ENCODE data around the gene NSUN4. TPM values are rescaled to one million over a fixed set of nuclear protein-coding genes. Genes with fewer than 3 reads are reported as not detected.

Gene NSUN4
- total and polyA plus RNA-seq, 2 of the 13 experiments (the other 11 are each of a cell fraction or from before 2014, with no cell fraction given): 21.5 to 23.5 TPM

DNA sequence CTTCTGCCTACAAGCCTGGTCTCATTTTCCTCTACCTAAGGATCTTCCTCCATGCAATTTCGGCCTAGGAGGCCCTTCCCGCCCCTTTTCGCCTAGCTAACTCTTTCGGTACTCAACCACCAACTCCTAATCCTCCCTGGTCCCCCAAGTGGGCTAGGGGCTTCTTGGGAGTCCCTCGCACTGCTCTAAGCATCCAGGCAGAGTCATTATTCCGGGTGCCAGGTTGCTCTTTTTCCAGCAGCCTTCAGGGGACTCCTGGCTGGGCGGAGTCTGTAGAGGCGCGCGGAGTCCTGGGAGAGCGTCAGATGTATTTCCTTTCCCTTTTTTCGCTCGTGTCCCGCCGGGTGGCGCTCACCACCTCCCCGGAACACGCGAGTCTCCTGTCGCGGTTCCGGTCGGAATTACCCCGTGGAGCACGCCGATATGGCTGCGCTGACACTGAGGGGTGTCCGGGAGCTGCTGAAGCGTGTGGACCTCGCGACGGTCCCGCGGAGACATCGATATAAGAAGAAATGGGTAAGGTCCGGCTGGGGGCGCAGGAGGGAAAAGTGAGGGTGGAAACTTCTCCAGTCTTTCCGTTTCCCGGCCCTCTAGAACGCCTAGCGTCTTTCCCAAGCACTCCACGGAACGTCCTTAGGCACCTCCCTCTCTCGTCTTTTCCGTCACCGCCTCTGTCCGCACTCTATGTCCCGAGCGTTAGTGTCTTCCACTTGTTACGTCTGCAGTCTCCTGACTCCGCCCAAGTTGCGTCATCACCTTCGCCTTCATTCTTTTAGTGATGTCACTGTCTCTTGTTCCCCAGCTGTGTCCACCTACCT lies at the start of gene NSUN4 (continued):
- TF ChIP-seq, protein P1, sequence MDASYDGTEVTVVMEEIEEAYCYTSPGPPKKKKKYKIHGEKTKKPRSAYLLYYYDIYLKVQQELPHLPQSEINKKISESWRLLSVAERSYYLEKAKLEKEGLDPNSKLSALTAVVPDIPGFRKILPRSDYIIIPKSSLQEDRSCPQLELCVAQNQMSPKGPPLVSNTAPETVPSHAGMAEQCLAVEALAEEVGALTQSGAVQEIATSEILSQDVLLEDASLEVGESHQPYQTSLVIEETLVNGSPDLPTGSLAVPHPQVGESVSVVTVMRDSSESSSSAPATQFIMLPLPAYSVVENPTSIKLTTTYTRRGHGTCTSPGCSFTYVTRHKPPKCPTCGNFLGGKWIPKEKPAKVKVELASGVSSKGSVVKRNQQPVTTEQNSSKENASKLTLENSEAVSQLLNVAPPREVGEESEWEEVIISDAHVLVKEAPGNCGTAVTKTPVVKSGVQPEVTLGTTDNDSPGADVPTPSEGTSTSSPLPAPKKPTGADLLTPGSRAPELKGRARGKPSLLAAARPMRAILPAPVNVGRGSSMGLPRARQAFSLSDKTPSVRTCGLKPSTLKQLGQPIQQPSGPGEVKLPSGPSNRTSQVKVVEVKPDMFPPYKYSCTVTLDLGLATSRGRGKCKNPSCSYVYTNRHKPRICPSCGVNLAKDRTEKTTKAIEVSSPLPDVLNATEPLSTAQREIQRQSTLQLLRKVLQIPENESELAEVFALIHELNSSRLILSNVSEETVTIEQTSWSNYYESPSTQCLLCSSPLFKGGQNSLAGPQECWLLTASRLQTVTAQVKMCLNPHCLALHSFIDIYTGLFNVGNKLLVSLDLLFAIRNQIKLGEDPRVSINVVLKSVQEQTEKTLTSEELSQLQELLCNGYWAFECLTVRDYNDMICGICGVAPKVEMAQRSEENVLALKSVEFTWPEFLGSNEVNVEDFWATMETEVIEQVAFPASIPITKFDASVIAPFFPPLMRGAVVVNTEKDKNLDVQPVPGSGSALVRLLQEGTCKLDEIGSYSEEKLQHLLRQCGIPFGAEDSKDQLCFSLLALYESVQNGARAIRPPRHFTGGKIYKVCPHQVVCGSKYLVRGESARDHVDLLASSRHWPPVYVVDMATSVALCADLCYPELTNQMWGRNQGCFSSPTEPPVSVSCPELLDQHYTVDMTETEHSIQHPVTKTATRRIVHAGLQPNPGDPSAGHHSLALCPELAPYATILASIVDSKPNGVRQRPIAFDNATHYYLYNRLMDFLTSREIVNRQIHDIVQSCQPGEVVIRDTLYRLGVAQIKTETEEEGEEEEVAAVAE (CRISPR knock-in tag; IDR thresholded peaks at IDR 0.05; ENCODE audit: borderline replicate concordance): 0 out of 2 replicates have a peak, but pooled peaks have one; percentile 67
- TF ChIP-seq, protein P2, sequence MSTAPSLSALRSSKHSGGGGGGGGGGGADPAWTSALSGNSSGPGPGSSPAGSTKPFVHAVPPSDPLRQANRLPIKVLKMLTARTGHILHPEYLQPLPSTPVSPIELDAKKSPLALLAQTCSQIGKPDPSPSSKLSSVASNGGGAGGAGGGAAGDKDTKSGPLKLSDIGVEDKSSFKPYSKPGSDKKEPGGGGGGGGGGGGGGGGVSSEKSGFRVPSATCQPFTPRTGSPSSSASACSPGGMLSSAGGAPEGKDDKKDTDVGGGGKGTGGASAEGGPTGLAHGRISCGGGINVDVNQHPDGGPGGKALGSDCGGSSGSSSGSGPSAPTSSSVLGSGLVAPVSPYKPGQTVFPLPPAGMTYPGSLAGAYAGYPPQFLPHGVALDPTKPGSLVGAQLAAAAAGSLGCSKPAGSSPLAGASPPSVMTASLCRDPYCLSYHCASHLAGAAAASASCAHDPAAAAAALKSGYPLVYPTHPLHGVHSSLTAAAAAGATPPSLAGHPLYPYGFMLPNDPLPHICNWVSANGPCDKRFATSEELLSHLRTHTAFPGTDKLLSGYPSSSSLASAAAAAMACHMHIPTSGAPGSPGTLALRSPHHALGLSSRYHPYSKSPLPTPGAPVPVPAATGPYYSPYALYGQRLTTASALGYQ (CRISPR knock-in tag; IDR thresholded peaks at IDR 0.05): peak; percentile 60
- TF ChIP-seq ZNF615 (CRISPR knock-in tag; IDR thresholded peaks at IDR 0.05; ENCODE audit: borderline replicate concordance) (no peak), HNF4G (IDR thresholded peaks at IDR 0.05; ENCODE audit: borderline replicate concordance, low read depth, low read length) (peak; percentile 20; the same call in 1 of the 2 replicates), HNF4G (CRISPR knock-in tag; IDR thresholded peaks at IDR 0.05; ENCODE audit: borderline replicate concordance, low read depth) (no peak; the same call in 1 of the 2 replicates), HNRNPH1 (optimal IDR thresholded peaks at IDR 0.05; ENCODE audit: low read depth, low read length) (no peak), ZNF432 (CRISPR knock-in tag; IDR thresholded peaks at IDR 0.05; ENCODE audit: borderline replicate concordance) (no peak), ZNF451 (CRISPR knock-in tag; IDR thresholded peaks at IDR 0.05) (peak; percentile 88; the same call in 1 of the 2 replicates), ZNF12 (CRISPR knock-in tag; IDR thresholded peaks at IDR 0.05) (peak; percentile 59; the same call in 1 of the 2 replicates), GABPA (IDR thresholded peaks at IDR 0.05; ENCODE audit: low read depth, low read length) (peak; percentile 66), GABPA (CRISPR knock-in tag; IDR thresholded peaks at IDR 0.05; ENCODE audit: low read depth) (peak; percentile 87), JUN (CRISPR knock-in tag; IDR thresholded peaks at IDR 0.05) (no peak), ZNF335 (CRISPR knock-in tag; IDR thresholded peaks at IDR 0.05) (peak; percentile 64; the same call in 1 of the 2 replicates), ZBTB42 (CRISPR knock-in tag; IDR thresholded peaks at IDR 0.05) (no peak), ZNF652 (CRISPR knock-in tag; IDR thresholded peaks at IDR 0.05; ENCODE audit: borderline replicate concordance, low read depth) (no peak; the same call in 1 of the 2 replicates), KMT2B (CRISPR knock-in tag; IDR thresholded peaks at IDR 0.05) (peak; percentile 80), MAFG (CRISPR knock-in tag; IDR thresholded peaks at IDR 0.05) (no peak)
- TF ChIP-seq, protein P3, sequence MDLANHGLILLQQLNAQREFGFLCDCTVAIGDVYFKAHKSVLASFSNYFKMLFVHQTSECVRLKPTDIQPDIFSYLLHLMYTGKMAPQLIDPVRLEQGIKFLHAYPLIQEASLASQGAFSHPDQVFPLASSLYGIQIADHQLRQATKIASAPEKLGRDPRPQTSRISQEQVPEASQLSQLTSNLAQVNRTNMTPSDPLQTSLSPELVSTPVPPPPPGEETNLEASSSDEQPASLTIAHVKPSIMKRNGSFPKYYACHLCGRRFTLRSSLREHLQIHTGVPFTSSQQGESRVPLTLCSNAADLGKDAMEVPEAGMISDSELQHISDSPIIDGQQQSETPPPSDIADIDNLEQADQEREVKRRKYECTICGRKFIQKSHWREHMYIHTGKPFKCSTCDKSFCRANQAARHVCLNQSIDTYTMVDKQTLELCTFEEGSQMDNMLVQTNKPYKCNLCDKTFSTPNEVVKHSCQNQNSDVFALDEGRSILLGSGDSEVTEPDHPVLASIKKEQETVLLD (CRISPR knock-in tag; IDR thresholded peaks at IDR 0.05; ENCODE audit: low read depth): peak; percentile 22; the same call in 1 of the 2 replicates
- TF ChIP-seq, protein P4, sequence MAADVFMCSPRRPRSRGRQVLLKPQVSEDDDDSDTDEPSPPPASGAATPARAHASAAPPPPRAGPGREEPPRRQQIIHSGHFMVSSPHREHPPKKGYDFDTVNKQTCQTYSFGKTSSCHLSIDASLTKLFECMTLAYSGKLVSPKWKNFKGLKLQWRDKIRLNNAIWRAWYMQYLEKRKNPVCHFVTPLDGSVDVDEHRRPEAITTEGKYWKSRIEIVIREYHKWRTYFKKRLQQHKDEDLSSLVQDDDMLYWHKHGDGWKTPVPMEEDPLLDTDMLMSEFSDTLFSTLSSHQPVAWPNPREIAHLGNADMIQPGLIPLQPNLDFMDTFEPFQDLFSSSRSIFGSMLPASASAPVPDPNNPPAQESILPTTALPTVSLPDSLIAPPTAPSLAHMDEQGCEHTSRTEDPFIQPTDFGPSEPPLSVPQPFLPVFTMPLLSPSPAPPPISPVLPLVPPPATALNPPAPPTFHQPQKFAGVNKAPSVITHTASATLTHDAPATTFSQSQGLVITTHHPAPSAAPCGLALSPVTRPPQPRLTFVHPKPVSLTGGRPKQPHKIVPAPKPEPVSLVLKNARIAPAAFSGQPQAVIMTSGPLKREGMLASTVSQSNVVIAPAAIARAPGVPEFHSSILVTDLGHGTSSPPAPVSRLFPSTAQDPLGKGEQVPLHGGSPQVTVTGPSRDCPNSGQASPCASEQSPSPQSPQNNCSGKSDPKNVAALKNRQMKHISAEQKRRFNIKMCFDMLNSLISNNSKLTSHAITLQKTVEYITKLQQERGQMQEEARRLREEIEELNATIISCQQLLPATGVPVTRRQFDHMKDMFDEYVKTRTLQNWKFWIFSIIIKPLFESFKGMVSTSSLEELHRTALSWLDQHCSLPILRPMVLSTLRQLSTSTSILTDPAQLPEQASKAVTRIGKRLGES (CRISPR knock-in tag; IDR thresholded peaks at IDR 0.05; ENCODE audit: borderline replicate concordance): 0 out of 2 replicates have a peak, but pooled peaks have one; percentile 14

Data from HepG2 (cell line).